GM10266 (cell line): ENCODE data around the gene ARHGAP30.

Experiments used
- DNase-seq: peaks from one replicate; pipeline ENCODE4 v3.0.0; 2012; ENCODE audit errors: extremely low spot score
- TF ChIP-seq, protein P1 (sequence below): IDR thresholded peaks from 2 replicates; pipeline ENCODE4 v1.5.1; 2012; ENCODE audit warnings: mild to moderate bottlenecking, low read depth; ENCODE audit not compliant: control insufficient read depth, insufficient read depth; ENCODE audit errors: missing control alignments

Gene ARHGAP30

DNA sequence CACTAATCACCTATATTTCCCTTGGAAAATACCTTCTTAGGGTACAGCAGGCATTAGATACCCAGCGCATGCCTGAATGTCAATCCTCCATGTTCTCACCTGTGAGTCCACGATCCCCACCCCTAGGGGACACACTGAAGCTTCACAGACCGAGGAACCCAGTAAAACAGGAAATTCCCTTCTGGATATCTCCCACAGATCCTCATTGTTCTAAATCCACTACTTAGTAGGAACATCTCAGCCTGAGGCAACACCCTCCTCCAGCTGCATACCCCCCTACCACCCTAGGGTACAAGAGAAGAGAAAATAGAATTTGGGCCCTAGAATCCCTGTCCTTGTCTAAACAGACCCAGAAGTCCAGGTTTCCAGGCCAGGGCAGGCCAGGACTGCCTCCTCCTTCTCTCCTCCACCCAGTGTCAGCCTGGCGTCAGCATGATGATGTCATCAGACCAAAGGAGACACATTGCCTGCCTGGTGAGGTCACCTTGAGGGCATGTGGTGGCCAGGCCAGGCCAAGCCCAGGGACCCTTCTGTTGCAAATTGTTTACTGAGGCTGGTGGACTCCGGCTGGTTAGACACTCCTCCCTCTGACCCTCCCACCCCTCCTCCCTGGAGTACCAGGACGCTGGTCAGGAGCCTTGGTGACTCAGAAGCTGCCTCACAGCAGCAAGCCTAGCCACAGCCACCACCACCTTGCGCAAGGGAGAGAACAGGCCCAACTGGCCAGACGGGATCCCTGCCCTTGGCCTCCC, 13.5 kb upstream of the ARHGAP30 start:
- no peak for DNase-seq
- TF ChIP-seq, protein P1, sequence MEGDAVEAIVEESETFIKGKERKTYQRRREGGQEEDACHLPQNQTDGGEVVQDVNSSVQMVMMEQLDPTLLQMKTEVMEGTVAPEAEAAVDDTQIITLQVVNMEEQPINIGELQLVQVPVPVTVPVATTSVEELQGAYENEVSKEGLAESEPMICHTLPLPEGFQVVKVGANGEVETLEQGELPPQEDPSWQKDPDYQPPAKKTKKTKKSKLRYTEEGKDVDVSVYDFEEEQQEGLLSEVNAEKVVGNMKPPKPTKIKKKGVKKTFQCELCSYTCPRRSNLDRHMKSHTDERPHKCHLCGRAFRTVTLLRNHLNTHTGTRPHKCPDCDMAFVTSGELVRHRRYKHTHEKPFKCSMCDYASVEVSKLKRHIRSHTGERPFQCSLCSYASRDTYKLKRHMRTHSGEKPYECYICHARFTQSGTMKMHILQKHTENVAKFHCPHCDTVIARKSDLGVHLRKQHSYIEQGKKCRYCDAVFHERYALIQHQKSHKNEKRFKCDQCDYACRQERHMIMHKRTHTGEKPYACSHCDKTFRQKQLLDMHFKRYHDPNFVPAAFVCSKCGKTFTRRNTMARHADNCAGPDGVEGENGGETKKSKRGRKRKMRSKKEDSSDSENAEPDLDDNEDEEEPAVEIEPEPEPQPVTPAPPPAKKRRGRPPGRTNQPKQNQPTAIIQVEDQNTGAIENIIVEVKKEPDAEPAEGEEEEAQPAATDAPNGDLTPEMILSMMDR, result no peak

DNA sequence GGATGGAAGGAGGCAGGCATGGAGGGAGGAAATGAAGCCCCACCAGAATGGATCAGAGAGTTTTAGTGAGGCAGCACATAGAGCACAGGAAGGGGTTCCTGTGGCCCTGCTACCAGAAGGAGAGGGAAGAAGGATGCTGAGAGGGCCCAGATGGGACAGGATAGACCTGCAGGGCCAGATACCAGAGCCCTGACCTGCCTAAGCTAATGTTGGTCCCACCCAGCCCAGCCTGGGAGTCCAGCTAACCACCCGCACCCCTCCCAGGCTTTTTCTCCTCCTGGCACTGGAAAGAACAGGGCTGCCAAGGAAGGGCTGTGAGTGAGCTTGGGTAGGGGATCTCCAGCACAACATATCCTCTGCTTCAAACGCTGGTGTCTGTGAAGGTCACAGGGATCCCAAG, 12.8 kb upstream of the ARHGAP30 start:
- TF ChIP-seq, protein P1, result no peak
- no peak for DNase-seq

DNA sequence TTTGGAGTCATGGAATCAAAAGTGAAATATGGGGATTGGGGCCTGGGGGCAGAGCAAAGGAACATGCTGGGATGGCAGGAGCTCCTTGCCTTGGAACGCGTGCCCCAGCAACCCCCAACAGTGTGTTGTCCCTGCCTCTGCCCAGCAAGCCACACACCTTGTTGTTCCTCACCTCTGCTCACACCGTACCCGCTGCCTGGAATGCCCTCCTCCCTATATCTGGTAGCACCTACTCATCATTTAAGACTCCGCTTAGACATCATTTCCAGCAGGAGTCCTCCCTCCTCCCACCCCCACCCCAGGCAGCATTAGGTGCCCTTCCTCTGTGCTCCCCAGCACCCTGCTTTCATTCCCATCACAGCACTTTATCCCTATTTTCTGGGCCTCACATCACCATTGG, 11.8 kb upstream of the ARHGAP30 start:
- no peak for DNase-seq
- TF ChIP-seq, protein P1, result no peak

DNA sequence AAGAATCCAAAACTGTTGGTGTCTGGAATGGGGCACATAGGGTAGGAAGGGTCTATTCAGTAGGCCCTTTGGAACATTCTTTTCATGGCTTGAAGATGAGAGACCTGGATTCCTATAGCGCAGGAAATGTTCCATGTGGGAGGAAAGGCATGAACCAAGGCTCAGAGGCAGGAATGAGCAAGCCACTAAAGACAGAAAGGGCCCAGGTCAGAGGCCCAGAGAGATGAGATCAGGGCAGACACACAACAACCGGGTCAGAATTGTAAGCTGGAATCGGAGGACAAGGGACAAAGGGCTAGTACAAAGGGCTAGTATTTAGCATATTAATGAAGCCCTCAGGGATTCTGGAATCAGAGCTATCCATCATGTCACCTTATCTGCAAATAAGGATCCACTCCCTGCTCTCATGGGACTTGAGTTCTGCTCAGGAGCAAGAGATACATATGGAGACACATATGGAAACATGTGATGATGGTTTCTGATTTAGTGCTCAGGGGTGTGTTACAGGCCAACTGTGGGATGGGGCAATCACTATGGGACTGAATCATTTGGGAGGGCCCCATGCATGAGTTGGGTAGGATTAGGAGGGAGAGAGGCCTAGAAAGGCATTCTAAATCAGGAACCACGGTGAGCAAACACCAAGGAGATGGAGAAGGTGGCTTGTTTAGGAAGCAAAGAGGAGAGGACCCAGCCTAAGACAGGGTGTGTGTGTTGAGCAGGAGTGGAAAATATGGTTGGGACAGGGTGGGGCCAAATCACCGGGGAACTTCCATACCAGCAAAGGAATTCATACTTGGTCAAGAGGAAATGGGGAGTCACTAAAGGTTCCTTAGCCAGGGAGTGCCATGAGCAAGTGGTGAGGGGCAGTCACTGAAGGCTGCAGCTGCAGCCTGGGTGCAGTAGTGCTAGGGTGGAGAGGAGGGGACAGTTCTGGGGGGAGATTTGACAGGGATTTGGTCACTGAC, 11.0 kb upstream of the ARHGAP30 start:
- DNase-seq, result no peak
- TF ChIP-seq, protein P1, result no peak

DNA sequence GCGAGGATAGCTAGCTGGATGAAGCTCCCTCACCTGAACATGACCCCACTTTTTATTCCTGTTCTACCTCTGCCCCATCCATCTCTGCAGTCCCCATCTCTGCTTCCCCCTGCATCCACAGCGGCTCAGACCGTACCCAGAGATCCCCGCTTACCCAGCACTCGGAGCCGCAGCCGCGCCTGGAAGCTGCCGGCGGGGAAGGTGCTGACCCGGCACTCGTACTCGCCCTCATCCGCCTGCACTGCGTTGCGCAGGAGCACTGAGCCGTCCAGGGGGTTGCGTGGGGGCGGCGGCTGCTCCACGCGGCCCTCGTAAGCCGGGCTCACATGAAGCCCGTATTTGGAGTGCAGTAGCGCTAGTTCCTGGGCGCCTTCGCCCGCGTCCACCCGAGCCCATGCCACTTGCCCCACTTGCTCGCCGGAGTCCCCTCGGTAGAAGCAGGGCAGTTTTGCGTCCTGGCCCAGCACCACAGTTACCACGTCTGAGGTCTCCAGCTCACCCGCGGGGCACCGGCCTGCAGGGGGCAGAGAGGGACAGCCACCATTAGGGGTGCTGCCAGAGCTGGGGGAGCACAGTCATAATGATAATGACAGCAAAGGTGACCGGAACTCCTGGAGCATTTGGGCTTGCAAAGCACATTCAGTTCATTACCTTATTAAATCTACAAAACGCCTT, 9.9 kb upstream of the ARHGAP30 start:
- TF ChIP-seq, protein P1, result peak; percentile 7
- no peak for DNase-seq

DNA sequence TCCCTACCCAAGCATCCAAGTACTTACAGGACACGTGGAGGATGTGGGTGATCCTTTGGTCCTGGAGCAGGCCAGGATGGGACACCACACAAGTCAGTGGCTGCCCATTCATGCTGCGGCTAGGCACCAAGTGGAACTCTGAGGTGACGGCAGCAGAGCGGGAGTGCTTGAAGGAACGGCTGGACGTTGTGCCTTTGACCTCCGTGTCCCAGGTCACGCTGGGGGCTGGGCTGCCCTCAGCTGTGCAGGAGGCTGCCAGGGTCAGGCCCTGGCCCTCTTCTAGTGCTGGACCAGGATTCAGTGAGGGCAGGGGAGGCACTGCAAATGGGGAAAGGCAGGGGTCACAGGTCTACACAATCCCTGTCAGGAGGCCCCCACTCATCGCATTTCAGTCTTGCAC, 7.7 kb upstream of the ARHGAP30 start:
- TF ChIP-seq, protein P1, result no peak
- DNase-seq, result no peak

DNA sequence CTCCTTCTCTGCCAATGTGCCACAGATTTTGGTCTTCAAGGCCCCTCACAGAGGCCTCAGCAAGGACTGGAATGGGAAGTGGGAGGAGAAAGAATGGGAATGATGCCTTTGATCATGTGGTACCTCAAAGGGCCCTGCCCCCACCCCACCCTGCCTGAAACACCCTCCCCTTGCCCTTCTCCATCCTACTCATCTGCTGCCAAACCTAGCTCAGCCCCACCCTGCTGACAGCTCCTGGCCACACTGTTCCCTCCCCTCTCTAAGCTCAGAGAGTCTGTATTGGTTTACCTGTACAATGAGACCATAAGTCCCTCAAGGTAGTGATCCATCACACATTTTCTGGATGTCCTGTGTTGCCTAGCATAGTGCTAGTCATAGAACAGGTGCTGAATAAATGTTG, 6.7 kb upstream of the ARHGAP30 start:
- TF ChIP-seq, protein P1, result no peak
- DNase-seq, result no peak
